Endometrial microvascular endothelial cells (primary cell): ENCODE data around the gene CD248. TPM values are rescaled to one million over a fixed set of nuclear protein-coding genes. Genes with fewer than 3 reads are reported as not detected.
"Not testable (repeated sequence)": the region's sequence is repeated elsewhere in the genome, so short reads cannot be mapped to it uniquely, and the experiment has no call there.

Source experiments
- in situ Hi-C: cut with HindIII; loops from 2 replicates; pipeline ENCODE4 v1.10.0; 2017; ENCODE audit warnings: low sequenced_read_pairs, low pct_unique_long_range_greater_than_20kb; ENCODE audit errors: inconsistent ontology term
- total RNA-seq: library from RNA; depleted of rRNA; stranded (reverse); fragments of >200 nt; gene quantifications from one replicate; pipeline ENCODE4 v1.2.3, GENCODE V29; 2015; ENCODE audit errors: inconsistent ontology term

The CD248 gene
- total RNA-seq, 1 donor from 2014 or later: 2.0 TPM

GRCh38 chr11:66315921-66316811 is 678 bp downstream of the CD248 start:
- in situ Hi-C loops: no loop called here

GRCh38 chr11:66315498-66315885 is 1.4 kb downstream of the CD248 start:
- in situ Hi-C loops: no loop called here

GRCh38 chr11:66314561-66315497 is 2.0 kb downstream of the CD248 start:
- in situ Hi-C loops: no loop called here

- in situ Hi-C loops: no loop called here
Observed at GRCh38 chr11:66314186-66314501, 2.7 kb downstream of the CD248 start.

GRCh38 chr11:66313321-66314185 is 3.3 kb downstream of the CD248 start:
- in situ Hi-C loops: no loop called here

GRCh38 chr11:66312549-66313320 is 4.1 kb downstream of the CD248 start:
- in situ Hi-C loops: no loop called here

GRCh38 chr11:66311965-66312548 is 4.8 kb downstream of the CD248 start:
- in situ Hi-C loops: no loop called here

- in situ Hi-C loops: no loop called here
Observed at GRCh38 chr11:66311470-66311964, 5.3 kb downstream of the CD248 start.

GRCh38 chr11:66310803-66311440 is 5.9 kb downstream of the CD248 start:
- in situ Hi-C loops: not testable (repeated sequence)

- in situ Hi-C loops: no loop called here
Observed at GRCh38 chr11:66310324-66310723, 6.5 kb downstream of the CD248 start.

GRCh38 chr11:66309475-66309874 is 7.4 kb downstream of the CD248 start:
- in situ Hi-C loops: no loop called here

- in situ Hi-C loops: no loop called here
Observed at GRCh38 chr11:66302656-66303055, 14.2 kb downstream of the CD248 start.

GRCh38 chr11:66299186-66299585 is 17.7 kb downstream of the CD248 start:
- in situ Hi-C loops: no loop called here

- in situ Hi-C loops: no loop called here
Observed at GRCh38 chr11:66297610-66298009, 19.2 kb downstream of the CD248 start.

- in situ Hi-C loops: no loop called here
Observed at GRCh38 chr11:66294626-66295620, 21.9 kb downstream of the CD248 start.
